HepG2 (cell line): ENCODE data around the gene SNAPC4. TPM values are rescaled to one million over a fixed set of nuclear protein-coding genes. Genes with fewer than 3 reads are reported as not detected.

Source experiments
- BORCS8-MEF2B ChIP-seq: sonication (generic); formaldehyde crosslinking; IDR thresholded peaks from 2 replicates; pipeline ENCODE4 v1.8.0; 2022; ENCODE audit warnings: mild to moderate bottlenecking, missing genetic modification reagents
- DDIT3 ChIP-seq: sonication (generic); formaldehyde crosslinking; IDR thresholded peaks from 2 replicates; pipeline ENCODE4 v1.4.0; 2020; ENCODE audit warnings: mild to moderate bottlenecking, missing genetic modification reagents
- DR1 ChIP-seq: sonication (generic); formaldehyde crosslinking; IDR thresholded peaks from 2 replicates; pipeline ENCODE4 v1.8.0; 2021; ENCODE audit warnings: mild to moderate bottlenecking, missing genetic modification reagents, inconsistent platforms
- ETV6 ChIP-seq: sonication (generic); formaldehyde crosslinking; conservative IDR thresholded peaks from 2 replicates; pipeline ENCODE4 v1.4.0; 2020; ENCODE audit warnings: missing genetic modification reagents
- FOXO4 ChIP-seq: sonication (generic); formaldehyde crosslinking; conservative IDR thresholded peaks from 2 replicates; pipeline ENCODE4 v1.8.1; 2023; ENCODE audit warnings: missing genetic modification reagents
- IKZF1 ChIP-seq: fragments of 450-650 bp; IDR thresholded peaks from 2 replicates; pipeline ENCODE4 v1.7.1; 2016
- KDM5B ChIP-seq: sonication (generic); formaldehyde crosslinking; IDR thresholded peaks from 2 replicates; pipeline ENCODE4 v1.4.0; 2020; ENCODE audit warnings: missing genetic modification reagents, mild to moderate bottlenecking, borderline replicate concordance
- NR2C2 ChIP-seq: sonication (generic); formaldehyde crosslinking; IDR thresholded peaks from 2 replicates; pipeline ENCODE4 v1.4.0; 2020; ENCODE audit warnings: missing genetic modification reagents, mild to moderate bottlenecking, moderate library complexity, borderline replicate concordance
- NRL ChIP-seq: sonication (generic); formaldehyde crosslinking; IDR thresholded peaks from 2 replicates; pipeline ENCODE4 v1.5.0; 2020; ENCODE audit warnings: missing genetic modification reagents, mild to moderate bottlenecking, moderate library complexity, borderline replicate concordance
- PRDM15 ChIP-seq: sonication (generic); formaldehyde crosslinking; IDR thresholded peaks from 2 replicates; pipeline ENCODE4 v1.4.0; 2020; ENCODE audit warnings: missing genetic modification reagents
- RBFOX2 ChIP-seq: fragments of 200-400 bp; formaldehyde crosslinking; IDR thresholded peaks from 2 replicates; pipeline ENCODE4 v1.6.1; 2017; ENCODE audit warnings: low read depth, mild to moderate bottlenecking, low read length
- SUZ12 ChIP-seq: fragments of 150-350 bp; IDR thresholded peaks from 2 replicates; pipeline ENCODE4 v1.6.1; 2014; ENCODE audit warnings: low read depth, low read length
- TOE1 ChIP-seq: sonication (generic); formaldehyde crosslinking; IDR thresholded peaks from 2 replicates; pipeline ENCODE4 v1.4.0; 2020; ENCODE audit warnings: mild to moderate bottlenecking, missing genetic modification reagents
- TRIM24 ChIP-seq: sonication (generic); formaldehyde crosslinking; IDR thresholded peaks from 2 replicates; pipeline ENCODE4 v1.8.0; 2022; ENCODE audit warnings: mild to moderate bottlenecking, missing genetic modification reagents
- ZFP36L1 ChIP-seq: sonication (generic); formaldehyde crosslinking; IDR thresholded peaks from 2 replicates; pipeline ENCODE4 v1.8.0; 2022; ENCODE audit warnings: mild to moderate bottlenecking, missing genetic modification reagents, moderate library complexity
- ZFP91 ChIP-seq: sonication (generic); formaldehyde crosslinking; IDR thresholded peaks from 2 replicates; pipeline ENCODE4 v1.9.0; 2022; ENCODE audit warnings: missing genetic modification reagents, mild to moderate bottlenecking, borderline replicate concordance
- ZNF160 ChIP-seq: sonication (generic); formaldehyde crosslinking; IDR thresholded peaks from 2 replicates; pipeline ENCODE4 v1.8.0; 2022; ENCODE audit warnings: mild to moderate bottlenecking, inconsistent platforms, missing genetic modification reagents
- ZNF225 ChIP-seq: sonication (generic); formaldehyde crosslinking; IDR thresholded peaks from 2 replicates; pipeline ENCODE4 v1.4.0; 2020; ENCODE audit warnings: mild to moderate bottlenecking, missing genetic modification reagents
- ZNF441 ChIP-seq: sonication (generic); formaldehyde crosslinking; IDR thresholded peaks from 2 replicates; pipeline ENCODE4 v1.7.0; 2021; ENCODE audit warnings: missing genetic modification reagents, borderline replicate concordance
- ZNF570 ChIP-seq: sonication (generic); formaldehyde crosslinking; IDR thresholded peaks from 2 replicates; pipeline ENCODE4 v1.4.0; 2020; ENCODE audit warnings: mild to moderate bottlenecking, missing genetic modification reagents, borderline replicate concordance
- ZNF572 ChIP-seq: sonication (generic); formaldehyde crosslinking; IDR thresholded peaks from 2 replicates; pipeline ENCODE4 v1.5.1; 2020; ENCODE audit warnings: mild to moderate bottlenecking, missing genetic modification reagents
- ZNF607 ChIP-seq: sonication (generic); formaldehyde crosslinking; IDR thresholded peaks from 2 replicates; pipeline ENCODE4 v1.5.1; 2020; ENCODE audit warnings: missing genetic modification reagents, mild to moderate bottlenecking, borderline replicate concordance
- ZNF670 ChIP-seq: sonication (generic); formaldehyde crosslinking; IDR thresholded peaks from 2 replicates; pipeline ENCODE4 v1.8.0; 2022; ENCODE audit warnings: mild to moderate bottlenecking, missing genetic modification reagents, borderline replicate concordance
- ZNF704 ChIP-seq: sonication (generic); formaldehyde crosslinking; IDR thresholded peaks from 2 replicates; pipeline ENCODE4 v1.8.1; 2023; ENCODE audit warnings: mild to moderate bottlenecking, inconsistent platforms, moderate library complexity, missing genetic modification reagents, borderline replicate concordance
- polyA plus RNA-seq, 8 experiments: library from polyadenylated mRNA; depleted of rRNA in 3 of 8; stranded (reverse) in 7 of 8; unstranded in 1 of 8; fragments of >200 nt; fragmentation: Illumina TruSeq in 4 of 8; extraction: Trizol in 4 of 8; gene quantifications; 2 replicates each; pipeline versions ENCODE4 v1.2.1 to v1.2.3, GENCODE V29; 2011 to 2016; ENCODE audit warnings: low read depth in 4 of 8, missing spikeins in 1 of 8, mixed read lengths in 1 of 8; ENCODE audit not compliant: insufficient read depth in 1 of 8
- total RNA-seq, 5 experiments: library from RNA; depleted of rRNA; stranded (reverse); fragments of >200 nt; fragmentation: Illumina TruSeq; extraction: Trizol; gene quantifications; 2 replicates each; pipeline ENCODE4 v1.2.3, GENCODE V29; 2016; ENCODE audit warnings: low read depth in 1 of 5

The SNAPC4 gene
- total and polyA plus RNA-seq, 2 of the 13 experiments (the other 11 are each of a cell fraction or from before 2014, with no cell fraction given), result 2.0 to 6.0 TPM

- TF ChIP-seq PRDM15 (no peak), ZNF670 (CRISPR knock-in tag) (no peak), ZNF225 (CRISPR knock-in tag) (peak; percentile 11; the same call in 1 of the 2 replicates), KDM5B (CRISPR knock-in tag) (no peak), TOE1 (CRISPR knock-in tag) (no peak), ZNF570 (CRISPR knock-in tag) (no peak), SUZ12 (no peak), ZNF441 (CRISPR knock-in tag) (no peak), ZFP91 (CRISPR knock-in tag) (no peak), ZNF572 (CRISPR knock-in tag) (0 out of 2 replicates have a peak, but pooled peaks have one; percentile 10), ZFP36L1 (CRISPR knock-in tag) (no peak), ZNF704 (CRISPR knock-in tag) (no peak), DR1 (CRISPR knock-in tag) (no peak), TRIM24 (no peak), ZNF160 (CRISPR knock-in tag) (no peak), IKZF1 (no peak), NRL (CRISPR knock-in tag) (no peak), BORCS8-MEF2B (CRISPR knock-in tag) (no peak; the same call in 1 of the 2 replicates), FOXO4 (CRISPR knock-in tag) (no peak), NR2C2 (CRISPR knock-in tag) (no peak), RBFOX2 (peak; percentile 11; the same call in 1 of the 2 replicates), DDIT3 (CRISPR knock-in tag) (no peak), ETV6 (CRISPR knock-in tag) (no peak), ZNF607 (CRISPR knock-in tag) (no peak)
These were observed 28.0 kb downstream of the SNAPC4 start (continued) for GRCh38 chr9:136372006-136372405.
